Activated CD4-positive, alpha-beta T cell treated with anti-CD3 and anti-CD28 coated beads, Interleukin-2, amount 10 ng/mL, durations not matched to agents 24 days and 14 days (primary cell): ENCODE data around the gene SLC6A9. TPM values are rescaled to one million over a fixed set of nuclear protein-coding genes. Genes with fewer than 3 reads are reported as not detected.

Experiments
- DNase-seq: peaks from one replicate; pipeline ENCODE4 v3.0.0; 2022
- H3K27ac Mint-ChIP-seq: one replicate; pipeline ENCODE4 v1.8.0; 2022; ENCODE audit warnings: mild to moderate bottlenecking, mixed read lengths
- H3K27me3 Mint-ChIP-seq: one replicate; pipeline ENCODE4 v1.8.0; 2022; ENCODE audit warnings: mixed read lengths
- H3K36me3 Mint-ChIP-seq: one replicate; pipeline ENCODE4 v1.8.0; 2022; ENCODE audit warnings: low read depth, mild to moderate bottlenecking, mixed read lengths
- H3K4me1 Mint-ChIP-seq: one replicate; pipeline ENCODE4 v1.8.0; 2021; ENCODE audit warnings: mixed read lengths
- H3K4me3 Mint-ChIP-seq: one replicate; pipeline ENCODE4 v1.8.0; 2022; ENCODE audit warnings: mild to moderate bottlenecking, moderate library complexity, mixed read lengths
- H3K9me3 Mint-ChIP-seq: one replicate; pipeline ENCODE4 v1.8.0; 2021; ENCODE audit warnings: mixed read lengths
- intact Hi-C: fragments of 100-400 bp; cut with micrococcal nuclease; formaldehyde crosslinking; loops from one replicate; pipeline ENCODE4 v1.15.1; 2023
- total RNA-seq: library from RNA; stranded (reverse); gene quantifications from 2 replicates; pipeline ENCODE4 v1.2.3, GENCODE V29; 2022

Gene SLC6A9
- total RNA-seq, 1 donor from 2014 or later = 6.5 TPM

DNA sequence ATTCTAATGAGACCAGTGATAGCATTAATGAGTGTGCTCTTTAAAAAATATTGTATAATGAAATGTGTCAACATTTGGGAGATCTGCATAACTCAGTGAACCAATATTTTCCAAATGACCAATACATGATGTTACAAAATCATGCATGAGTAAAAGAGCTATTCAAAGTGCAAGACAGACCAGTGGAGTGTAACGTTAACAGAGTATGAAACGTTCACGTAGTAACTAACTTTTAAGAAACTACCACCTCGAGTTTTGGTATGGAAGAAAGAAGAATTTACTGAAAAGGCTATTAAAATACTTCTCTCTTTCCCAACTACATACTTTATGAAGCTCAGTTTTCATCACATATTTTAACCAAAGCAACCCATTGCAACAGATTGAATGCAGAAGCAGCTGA, 9.6 kb upstream of the SLC6A9 start:
- Mint-ChIP-seq H3K36me3 (no peaks in the 10 kb centered on the region), H3K27ac (no peak overlapping the region), H3K9me3 (no peaks in the 10 kb centered on the region), H3K4me1 (peaks cover 2% of the 10 kb centered on the region), H3K27me3 (peaks cover 11% of the 10 kb centered on the region), H3K4me3 (no peak overlapping the region)
- DNase-seq = no peak
- intact Hi-C loops = no loop called here

DNA sequence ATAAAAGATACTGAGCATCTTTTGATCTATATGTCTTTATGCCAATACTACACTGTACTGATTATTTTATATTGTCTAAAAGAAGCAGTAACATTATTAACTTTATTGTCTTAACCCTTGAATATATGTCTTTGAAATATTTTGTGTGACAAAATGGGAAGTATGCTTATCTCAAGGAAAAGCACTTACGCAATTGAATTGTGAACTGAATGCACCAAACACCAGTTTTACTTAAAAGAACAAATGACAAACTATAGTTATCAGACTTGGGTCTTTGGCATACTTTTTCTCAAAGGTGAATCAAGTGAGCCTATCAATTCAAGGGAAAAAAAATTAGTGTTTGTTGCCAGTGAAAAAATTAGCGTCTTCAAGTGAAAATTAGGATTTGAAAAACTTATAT, 9.2 kb upstream of the SLC6A9 start:
- Mint-ChIP-seq H3K27me3 (peaks cover 11% of the 10 kb centered on the region), H3K27ac (no peak overlapping the region), H3K9me3 (no peaks in the 10 kb centered on the region), H3K4me3 (no peak overlapping the region), H3K4me1 (peaks cover 2% of the 10 kb centered on the region), H3K36me3 (no peaks in the 10 kb centered on the region)
- intact Hi-C loops = no loop called here
- no peak for DNase-seq

DNA sequence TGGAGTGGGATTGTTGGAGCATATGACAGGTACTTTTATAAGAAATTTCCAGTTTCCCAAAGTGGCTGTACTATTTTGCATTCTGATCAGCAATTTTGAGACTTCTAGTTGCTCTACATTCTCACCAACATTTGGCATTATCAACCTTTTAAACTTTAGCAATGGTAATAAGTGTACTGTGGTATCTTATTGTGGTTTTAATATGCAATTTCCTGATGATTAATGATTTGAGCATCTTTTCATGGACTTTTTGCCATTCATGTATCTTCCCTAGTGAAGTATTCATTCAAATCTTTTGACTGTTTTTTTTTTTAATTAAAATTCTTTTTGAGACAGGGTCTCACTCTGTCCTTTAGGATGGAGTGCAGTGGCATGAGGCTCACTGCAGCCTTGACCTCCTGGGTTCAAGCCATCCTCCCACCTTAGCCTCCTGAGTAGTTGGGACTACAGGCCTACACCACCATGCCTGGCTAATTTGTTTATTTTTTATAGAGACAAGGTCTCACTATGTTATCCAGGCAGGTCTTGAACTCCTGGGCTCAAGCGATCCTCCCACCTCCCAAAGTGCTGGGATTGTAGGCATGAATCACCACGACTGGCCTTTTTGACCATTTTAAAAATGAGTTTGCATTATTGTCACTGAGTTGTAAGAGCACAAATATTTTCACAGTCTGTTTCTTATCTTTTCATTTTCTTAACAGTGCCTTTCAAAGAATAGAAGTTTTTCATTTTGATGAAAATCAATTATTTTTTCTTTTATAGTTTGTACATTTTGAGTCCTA, 7.8 kb upstream of the SLC6A9 start:
- Mint-ChIP-seq H3K36me3 (no peaks in the 10 kb centered on the region), H3K27me3 (peaks cover 11% of the 10 kb centered on the region), H3K4me3 (no peak overlapping the region), H3K9me3 (no peaks in the 10 kb centered on the region), H3K27ac (no peak overlapping the region), H3K4me1 (peaks cover 2% of the 10 kb centered on the region)
- DNase-seq = no peak
- intact Hi-C loops = loop anchor here (10.0 kb wide), 1 partner anchor 274 kb away; no protein-coding TSS in a partner anchor

DNA sequence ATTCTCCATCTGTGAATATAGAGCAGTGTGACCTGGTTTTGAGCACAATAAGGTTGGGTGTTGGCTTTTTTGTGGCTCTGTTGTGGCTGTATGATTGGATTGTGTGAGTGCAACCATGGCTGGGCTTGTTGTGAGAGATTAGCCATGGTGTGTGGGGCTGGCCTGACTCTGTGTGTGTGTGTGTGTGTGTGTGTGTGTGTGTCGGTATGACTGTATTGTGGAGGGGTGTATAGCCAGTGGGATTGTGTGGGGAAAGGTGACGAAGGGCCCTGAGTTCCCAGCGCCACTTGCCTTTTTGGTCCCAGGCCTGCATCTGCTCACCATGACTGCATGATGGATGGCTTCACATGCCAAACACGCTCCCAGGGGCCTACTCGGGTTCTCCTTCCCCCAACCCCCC, 5.9 kb upstream of the SLC6A9 start:
- intact Hi-C loops = loop anchor here (2.0 to 10.0 kb wide), 2 partner anchors 272 to 508 kb away; no protein-coding TSS in a partner anchor
- Mint-ChIP-seq H3K27ac (no peak overlapping the region), H3K4me3 (no peak overlapping the region), H3K36me3 (no peaks in the 10 kb centered on the region), H3K9me3 (no peaks in the 10 kb centered on the region), H3K4me1 (peaks cover 9% of the 10 kb centered on the region), H3K27me3 (peaks cover 11% of the 10 kb centered on the region)
- no peak for DNase-seq

DNA sequence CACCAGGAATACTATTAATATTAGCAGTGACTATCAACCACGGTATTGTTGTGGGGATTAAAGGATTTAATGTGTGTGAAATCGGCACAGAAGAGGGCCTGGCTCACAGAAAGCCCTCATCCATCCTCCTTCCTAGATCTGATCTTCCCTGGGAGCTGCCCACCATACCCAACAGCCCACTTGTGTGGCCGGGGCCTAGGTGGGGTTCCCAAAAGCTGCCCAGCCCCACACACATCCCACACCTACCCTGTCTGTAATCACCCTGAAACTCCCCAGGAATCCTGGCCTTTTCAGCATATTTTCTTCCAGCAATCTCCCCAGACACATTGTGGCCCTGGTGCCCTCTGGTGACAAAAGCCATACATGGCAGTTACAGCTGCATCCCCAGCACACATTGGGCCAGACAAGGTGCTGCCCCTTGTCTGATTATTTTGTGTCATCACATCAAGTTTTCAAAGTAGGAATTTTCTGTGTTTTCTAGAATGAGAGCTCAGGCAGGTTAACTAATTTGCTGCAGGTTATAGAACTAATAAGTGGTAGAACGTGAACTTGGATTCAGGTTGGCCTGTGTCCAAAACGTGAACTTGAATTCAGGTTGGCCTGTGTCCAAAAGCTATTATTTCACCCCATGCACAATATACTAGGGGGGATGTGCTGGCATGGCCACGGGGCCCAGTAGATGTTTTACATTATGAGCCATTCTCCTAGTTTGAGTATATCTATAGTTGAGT, 5.3 kb upstream of the SLC6A9 start:
- H3K4me3 Mint-ChIP-seq = no peak overlapping the region
- no peaks in the 10 kb centered on the region for H3K36me3 Mint-ChIP-seq
- no peaks in the 10 kb centered on the region for H3K9me3 Mint-ChIP-seq
- H3K4me1 Mint-ChIP-seq = peaks cover 14% of the 10 kb centered on the region
- H3K27ac Mint-ChIP-seq = peak overlapping the region; percentile 18
- intact Hi-C loops = loop anchor here (1.0 to 10.0 kb wide), 3 partner anchors 31 to 508 kb away; no protein-coding TSS in a partner anchor
- peaks cover 11% of the 10 kb centered on the region for H3K27me3 Mint-ChIP-seq
- peak; percentile 91 for DNase-seq

DNA sequence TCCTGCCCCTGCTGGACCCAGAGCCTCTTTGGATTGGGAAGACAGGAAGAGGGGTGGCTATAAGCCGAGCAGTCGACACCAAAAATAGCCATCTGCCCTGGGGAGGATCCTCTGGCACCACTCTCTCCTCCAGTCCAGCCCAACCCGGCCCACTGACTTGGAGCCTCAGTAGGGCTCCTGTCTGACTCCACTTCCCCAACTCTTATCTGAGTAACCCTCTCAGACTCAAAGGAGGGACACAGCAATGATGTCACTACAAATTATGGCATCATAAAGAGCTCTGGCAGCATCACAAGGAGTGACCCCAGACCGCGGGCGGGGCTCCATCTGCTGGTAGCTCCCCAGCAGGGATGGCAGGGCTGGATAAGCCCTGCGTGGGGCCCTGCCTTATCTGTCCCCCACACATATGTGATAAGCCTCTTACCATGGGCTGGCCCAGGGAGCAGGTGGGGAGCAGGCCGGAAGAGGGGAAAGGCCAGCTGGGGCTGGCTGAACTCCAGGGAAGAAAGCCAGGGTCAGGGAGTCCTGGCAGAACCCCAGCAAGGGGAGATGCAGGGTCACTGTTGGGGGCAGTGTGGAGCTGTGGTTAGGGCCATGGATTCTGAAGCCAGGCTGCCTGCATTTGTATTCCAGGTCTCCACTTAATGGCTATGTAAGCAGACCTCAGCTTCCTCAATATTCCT, 4.6 kb upstream of the SLC6A9 start:
- Mint-ChIP-seq H3K4me1 (peaks cover 18% of the 10 kb centered on the region), H3K27ac (no peak overlapping the region), H3K36me3 (no peaks in the 10 kb centered on the region), H3K27me3 (peaks cover 9% of the 10 kb centered on the region), H3K9me3 (no peaks in the 10 kb centered on the region), H3K4me3 (no peak overlapping the region)
- DNase-seq = peak; percentile 59
- intact Hi-C loops = loop anchor here (1.0 to 10.0 kb wide), 3 partner anchors 31 to 507 kb away; no protein-coding TSS in a partner anchor

DNA sequence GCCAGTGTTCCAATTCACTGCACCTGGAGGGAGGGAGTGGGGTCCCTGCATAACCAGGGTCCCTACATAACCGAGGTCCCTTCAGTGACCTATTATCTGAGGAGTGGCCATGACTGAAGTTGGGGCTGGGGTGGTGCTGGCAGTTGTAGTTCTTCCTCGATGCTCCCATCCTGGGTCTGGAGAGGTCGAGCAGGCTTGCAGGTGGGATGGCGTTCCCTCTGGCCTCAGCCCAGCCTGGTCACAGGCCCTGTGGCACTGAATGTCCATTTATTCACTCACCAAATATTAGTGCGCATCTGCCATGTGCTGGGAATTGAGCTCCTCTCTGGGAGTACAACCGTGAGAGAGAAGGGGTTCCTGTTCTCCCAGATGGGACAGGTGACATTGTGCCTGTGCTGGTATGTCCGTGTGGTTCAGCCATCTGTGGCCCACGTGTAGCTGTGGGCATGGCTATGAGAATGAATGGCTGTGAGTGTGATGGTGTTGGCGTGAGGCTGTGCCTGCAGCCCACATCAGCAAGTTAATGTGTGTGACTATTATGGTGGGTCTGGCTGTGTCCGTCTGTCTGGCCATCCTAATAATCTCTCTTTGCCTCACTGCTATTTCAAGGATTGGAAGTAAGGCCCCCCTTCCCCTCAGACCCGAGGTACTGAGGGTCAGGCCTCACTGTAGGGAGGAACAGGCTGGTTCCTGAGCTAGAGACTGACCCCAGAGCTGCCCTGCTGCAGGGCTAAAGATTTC, 3.9 kb upstream of the SLC6A9 start:
- H3K4me1 Mint-ChIP-seq = peaks cover 18% of the 10 kb centered on the region
- H3K36me3 Mint-ChIP-seq = no peaks in the 10 kb centered on the region
- no peak overlapping the region for H3K27ac Mint-ChIP-seq

DNA sequence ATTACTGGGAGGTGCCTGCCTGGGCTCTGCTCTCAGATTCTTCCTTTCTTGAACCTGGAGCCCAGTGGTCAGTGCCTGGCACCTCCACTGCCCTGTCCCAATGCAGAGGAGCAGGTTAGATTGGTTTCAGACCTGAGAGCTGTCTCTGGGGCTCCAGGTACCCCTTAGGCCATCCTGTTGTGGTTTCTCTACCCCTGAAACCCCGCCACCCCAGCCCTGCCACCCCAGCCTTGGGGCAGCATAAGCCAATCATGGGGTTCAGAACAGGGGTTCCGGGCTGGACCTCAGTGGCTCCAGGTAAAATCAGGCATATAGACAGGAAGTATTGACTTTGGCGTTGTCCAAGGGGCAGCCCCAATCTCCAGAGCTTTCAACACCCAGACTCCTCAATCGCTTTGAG, 3.2 kb upstream of the SLC6A9 start:
- no peaks in the 10 kb centered on the region for H3K27me3 Mint-ChIP-seq
- H3K4me1 Mint-ChIP-seq = peaks cover 22% of the 10 kb centered on the region

More for the DNA sequence above, 3.9 kb upstream of the SLC6A9 start:
- peak; percentile 55 for DNase-seq
- Mint-ChIP-seq H3K9me3 (no peaks in the 10 kb centered on the region), H3K4me3 (no peak overlapping the region), H3K27me3 (peaks cover 4% of the 10 kb centered on the region)
- intact Hi-C loops = loop anchor here (5.0 to 10.0 kb wide), 3 partner anchors 270 to 1547 kb away; partner anchors contain the start of genes CFAP57, EBNA1BP2 and NASP

DNA sequence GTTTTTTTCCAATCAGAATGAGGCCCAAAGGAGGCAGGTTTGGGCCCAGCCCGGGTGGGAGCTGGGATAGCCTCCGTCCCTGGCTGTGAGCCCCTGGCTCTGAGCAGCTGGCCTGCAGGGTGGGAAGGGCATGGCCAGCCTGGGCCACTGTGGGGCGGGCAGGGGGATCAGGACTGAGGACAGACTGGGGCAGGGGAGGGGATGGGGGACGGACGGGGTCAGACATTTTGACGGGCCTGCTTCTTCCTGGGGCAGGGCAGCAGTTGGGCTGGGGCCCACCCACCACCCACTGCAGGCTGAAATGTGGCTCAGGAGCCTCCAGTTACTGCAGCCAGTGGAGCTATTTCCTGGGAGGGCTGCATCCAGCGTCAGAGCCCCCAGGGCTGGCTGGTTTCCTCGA, 2.5 kb upstream of the SLC6A9 start:
- DNase-seq = no peak

More for the DNA sequence above, 3.2 kb upstream of the SLC6A9 start:
- peak; percentile 55 for DNase-seq
- intact Hi-C loops = loop anchor here (5.0 to 10.0 kb wide), 3 partner anchors 270 to 1548 kb away; partner anchors contain the start of genes CFAP57, EBNA1BP2 and NASP
- Mint-ChIP-seq H3K27ac (no peak overlapping the region), H3K4me3 (no peak overlapping the region), H3K36me3 (no peaks in the 10 kb centered on the region), H3K9me3 (no peaks in the 10 kb centered on the region)

DNA sequence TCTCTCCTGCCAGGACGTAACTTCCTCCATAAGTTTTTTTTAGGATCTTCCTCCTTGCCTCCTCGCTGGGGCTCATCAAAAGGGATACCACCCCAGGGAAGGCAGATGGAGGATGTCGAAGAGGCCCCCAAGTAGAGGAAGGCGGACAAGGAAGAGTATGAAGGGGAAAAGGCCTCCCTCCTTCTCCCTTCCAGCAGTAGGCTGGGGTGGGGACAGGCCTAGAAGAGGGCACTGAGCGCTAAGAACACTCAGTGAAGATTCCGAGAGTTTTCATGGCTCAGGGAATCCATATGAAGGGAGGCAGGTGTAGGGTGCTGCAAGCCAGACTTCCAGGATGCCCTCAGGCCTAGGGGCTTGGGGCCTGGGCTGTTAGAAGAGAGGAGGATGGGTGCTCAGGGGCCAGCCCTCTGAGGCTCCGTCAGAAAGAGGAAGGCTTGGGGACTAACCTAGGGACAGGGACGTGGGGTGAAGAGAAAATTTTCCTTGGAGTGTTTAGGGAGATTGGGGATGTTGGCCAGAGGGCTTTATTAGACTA, 1.8 kb upstream of the SLC6A9 start:
- Mint-ChIP-seq H3K4me1 (peaks cover 30% of the 10 kb centered on the region), H3K36me3 (no peaks in the 10 kb centered on the region), H3K27me3 (no peaks in the 10 kb centered on the region), H3K9me3 (no peaks in the 10 kb centered on the region), H3K27ac (no peak overlapping the region), H3K4me3 (no peak overlapping the region)
- intact Hi-C loops = loop anchor here (5.0 to 10.0 kb wide), 3 partner anchors 268 to 1549 kb away; partner anchors contain the start of genes CFAP57, EBNA1BP2 and NASP
- peak; percentile 55 for DNase-seq

More for the DNA sequence above, 2.5 kb upstream of the SLC6A9 start:
- no peaks in the 10 kb centered on the region for H3K36me3 Mint-ChIP-seq
- H3K4me1 Mint-ChIP-seq = peaks cover 27% of the 10 kb centered on the region
- H3K4me3 Mint-ChIP-seq = no peak overlapping the region
- intact Hi-C loops = loop anchor here (5.0 to 10.0 kb wide), 3 partner anchors 269 to 1549 kb away; partner anchors contain the start of genes CFAP57, EBNA1BP2 and NASP
- H3K9me3 Mint-ChIP-seq = no peaks in the 10 kb centered on the region
- H3K27me3 Mint-ChIP-seq = no peaks in the 10 kb centered on the region
- H3K27ac Mint-ChIP-seq = no peak overlapping the region

DNA sequence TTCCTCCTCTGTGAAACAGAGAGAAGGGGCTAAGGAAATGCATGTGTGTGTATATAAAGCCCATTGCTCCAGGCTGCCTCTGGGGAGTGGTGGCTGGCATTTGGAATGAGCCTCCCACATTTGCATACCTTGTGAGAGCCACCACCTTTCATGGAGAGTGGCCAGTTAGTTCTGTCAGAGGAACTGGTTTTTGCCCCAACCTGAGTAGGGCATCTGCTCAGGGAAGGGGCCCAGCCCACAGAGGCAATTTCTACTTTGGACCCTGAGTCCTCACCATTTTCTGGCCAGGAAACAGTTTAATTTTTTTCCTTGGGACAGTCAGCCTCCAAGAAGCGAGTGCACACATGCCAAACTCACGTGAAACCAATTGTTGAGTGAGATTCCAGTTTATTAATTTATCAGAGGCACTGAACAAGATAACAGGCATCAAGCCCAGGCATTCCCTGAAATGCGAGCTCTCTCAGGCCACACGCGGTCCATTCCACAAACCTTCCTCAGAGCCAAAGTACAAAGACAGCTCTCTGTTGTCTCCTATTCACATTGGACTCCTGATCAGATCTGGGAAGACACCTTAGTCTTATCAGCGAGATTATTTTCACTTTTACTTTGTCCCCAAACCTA, 1.0 kb upstream of the SLC6A9 start:
- peak; percentile 57 for DNase-seq
- Mint-ChIP-seq H3K9me3 (no peaks in the 10 kb centered on the region), H3K4me1 (peaks cover 33% of the 10 kb centered on the region), H3K27ac (no peak overlapping the region), H3K36me3 (no peaks in the 10 kb centered on the region), H3K27me3 (no peaks in the 10 kb centered on the region), H3K4me3 (peak overlapping the region; percentile 90)
- intact Hi-C loops = loop anchor here (5.0 to 10.0 kb wide), 3 partner anchors 267 to 1550 kb away; partner anchors contain the start of genes CFAP57, EBNA1BP2 and NASP

DNA sequence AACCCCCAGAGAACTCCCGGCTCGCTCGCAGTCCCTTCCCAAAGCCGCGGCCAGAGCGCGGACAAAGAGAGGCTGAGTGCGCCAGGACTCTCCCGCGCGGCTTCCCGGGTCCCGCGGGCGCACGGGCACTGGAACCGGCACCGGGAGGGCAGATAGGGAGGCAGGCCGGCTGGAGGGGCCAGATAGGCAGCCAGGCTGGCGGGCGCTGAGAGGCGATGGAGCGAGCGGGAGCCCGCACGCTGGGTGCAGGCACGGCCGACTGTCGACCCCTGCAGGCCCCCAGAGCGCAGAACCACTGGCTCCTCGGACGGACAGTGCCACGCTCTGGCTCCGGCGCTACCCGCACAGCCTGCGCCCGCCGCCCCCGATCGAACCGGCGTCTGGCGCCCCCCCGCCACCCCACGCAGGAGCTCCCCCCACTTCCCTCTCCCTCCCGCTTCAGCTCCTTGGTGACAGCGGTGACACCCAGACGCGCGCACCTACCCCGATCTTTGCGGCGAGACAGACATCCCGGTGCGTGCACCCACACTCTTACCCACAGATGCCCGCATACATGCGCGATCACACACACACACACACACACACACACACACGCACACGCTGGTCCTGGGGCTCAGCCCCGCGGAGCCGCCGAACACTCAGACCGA, 534 bp downstream of the SLC6A9 start:
- Mint-ChIP-seq H3K36me3 (no peaks in the 10 kb centered on the region), H3K9me3 (no peaks in the 10 kb centered on the region), H3K27me3 (no peaks in the 10 kb centered on the region), H3K4me3 (peak overlapping the region; percentile 90), H3K4me1 (peaks cover 31% of the 10 kb centered on the region), H3K27ac (peak overlapping the region; percentile 85)
- DNase-seq = peak; percentile 83
- intact Hi-C loops = loop anchor here (1.0 to 10.0 kb wide), 6 partner anchors 39 to 1552 kb away; partner anchors contain the start of genes ATP6V0B, CCDC24, CFAP57 and EBNA1BP2
